DND-41 (cell line): ENCODE measurements around the gene STARD3.

Experiments used
- ATAC-seq: fragments of 200-7000 bp; cut with Tn5 transposase; 3 replicates; pipeline ENCODE4 v1.9.1; 2021; ENCODE audit warnings: low read depth; ENCODE audit not compliant: insufficient read depth
- DNase-seq: peaks from one replicate; pipeline ENCODE4 v3.0.0-alpha.2; 2020
- H2AFZ ChIP-seq: 2 replicates; pipeline ENCODE4 v1.6.0; 2012; ENCODE audit warnings: low read depth, low read length
- H3K27ac ChIP-seq: 2 replicates; pipeline ENCODE4 v1.5.1; 2012; ENCODE audit warnings: low read length, inconsistent platforms
- H3K27me3 ChIP-seq: fragments of 200-600 bp; sonication (generic); 2 replicates; pipeline ENCODE4 v1.6.0; 2012; ENCODE audit warnings: low read length, mild to moderate bottlenecking, inconsistent platforms; ENCODE audit not compliant: insufficient read depth, poor library complexity
- H3K36me3 ChIP-seq: 2 replicates; pipeline ENCODE4 v1.5.1; 2012; ENCODE audit warnings: low read length, inconsistent platforms; ENCODE audit not compliant: insufficient read depth
- H3K4me1 ChIP-seq: 2 replicates; pipeline ENCODE4 v1.5.1; 2012; ENCODE audit warnings: mild to moderate bottlenecking, low read length; ENCODE audit not compliant: insufficient read depth
- H3K4me2 ChIP-seq: 2 replicates; pipeline ENCODE4 v1.6.0; 2012; ENCODE audit warnings: mild to moderate bottlenecking, moderate library complexity, low read length, inconsistent platforms; ENCODE audit not compliant: insufficient read depth
- H3K4me3 ChIP-seq, 2 experiments: fragments of 200-600 bp in 1 of 2; shearing (Covaris generic) in 1 of 2; 2 replicates each; pipeline ENCODE4 v1.5.1; 2012 to 2016; ENCODE audit warnings: inconsistent platforms in 2 of 2, low read length in 2 of 2, mild to moderate bottlenecking in 2 of 2, low read depth in 1 of 2, moderate library complexity in 1 of 2
- H3K79me2 ChIP-seq: 2 replicates; pipeline ENCODE4 v1.6.0; 2012; ENCODE audit warnings: low read length, inconsistent platforms; ENCODE audit not compliant: insufficient read depth
- H3K9ac ChIP-seq: 2 replicates; pipeline ENCODE4 v1.6.0; 2012; ENCODE audit warnings: low read depth, mild to moderate bottlenecking, inconsistent platforms, low read length, moderate library complexity
- H3K9me3 ChIP-seq: 2 replicates; pipeline ENCODE4 v1.5.1; 2012; ENCODE audit warnings: low read length, moderate library complexity, mild to moderate bottlenecking, inconsistent platforms; ENCODE audit not compliant: insufficient read depth, severe bottlenecking
- H4K20me1 ChIP-seq: 2 replicates; pipeline ENCODE4 v1.6.0; 2012; ENCODE audit warnings: low read length; ENCODE audit not compliant: insufficient read depth
- CTCF ChIP-seq: IDR thresholded peaks from 2 replicates; pipeline ENCODE4 v1.5.1; 2012; ENCODE audit warnings: borderline replicate concordance, low read length, moderate library complexity, mild to moderate bottlenecking; ENCODE audit not compliant: poor library complexity, severe bottlenecking; ENCODE audit errors: extremely low read depth
- EZH2 ChIP-seq: IDR thresholded peaks from 3 replicates; pipeline ENCODE4 v1.6.1; 2012; ENCODE audit warnings: borderline replicate concordance, low read depth, mild to moderate bottlenecking, moderate library complexity, low read length, inconsistent platforms; ENCODE audit not compliant: severe bottlenecking

The STARD3 gene

GRCh38 chr17:39635614-39636176 is 1.2 kb upstream of the STARD3 start:
- Histone ChIP-seq H3K27me3 (no peaks in the 10 kb centered on the region), H3K27ac (peak overlapping the region; percentile 82)

GRCh38 chr17:39636587-39636926 is 387 bp upstream of the STARD3 start:
- DNase-seq = no peak
- Histone ChIP-seq H3K4me3 (peak overlapping the region; percentile 80 to 88; a peak in 3 of 4 replicates), H3K79me2 (peaks cover 46% of the 10 kb centered on the region), H3K36me3 (peaks cover 12% of the 10 kb centered on the region), H2AFZ (peak overlapping the region; percentile 82), H3K27ac (peak overlapping the region; percentile 82), H3K9me3 (no peaks in the 10 kb centered on the region), H4K20me1 (peaks cover 25% of the 10 kb centered on the region), H3K27me3 (no peaks in the 10 kb centered on the region), H3K4me2 (peak overlapping the region; percentile 82), H3K9ac (peak overlapping the region; percentile 74), H3K4me1 (peaks cover 38% of the 10 kb centered on the region)
- peak; percentile 27 for ATAC-seq
- TF ChIP-seq CTCF (no peak), EZH2 (no peak)

More at GRCh38 chr17:39635614-39636176, 1.2 kb upstream of the STARD3 start:
- Histone ChIP-seq H3K9me3 (no peaks in the 10 kb centered on the region), H3K4me3 (peak overlapping the region in 1 of 2 experiments; percentile 88; a peak in 1 of 4 replicates), H3K4me1 (peaks cover 38% of the 10 kb centered on the region), H4K20me1 (peaks cover 19% of the 10 kb centered on the region), H3K79me2 (peaks cover 37% of the 10 kb centered on the region), H3K4me2 (peak overlapping the region; percentile 82), H3K36me3 (peaks cover 12% of the 10 kb centered on the region), H2AFZ (no peak overlapping the region), H3K9ac (peak overlapping the region; percentile 74)
- TF ChIP-seq EZH2 (no peak), CTCF (no peak)
- DNase-seq (no peak), ATAC-seq (no peak)

- H3K9ac ChIP-seq = peak overlapping the region; percentile 74
- no peaks in the 10 kb centered on the region for H3K9me3 ChIP-seq
- peaks cover 64% of the 10 kb centered on the region for H3K79me2 ChIP-seq
- TF ChIP-seq CTCF (no peak), EZH2 (no peak)
- H3K4me2 ChIP-seq = peak overlapping the region; percentile 82
- H3K4me3 ChIP-seq = peak overlapping the region; percentile 80 to 88; a peak in 3 of 4 replicates
- ATAC-seq = no peak
- peak overlapping the region; percentile 82 for H3K27ac ChIP-seq
- H2AFZ ChIP-seq = no peak overlapping the region
- no peaks in the 10 kb centered on the region for H3K27me3 ChIP-seq
- peaks cover 38% of the 10 kb centered on the region for H3K4me1 ChIP-seq
- peaks cover 12% of the 10 kb centered on the region for H3K36me3 ChIP-seq
- no peak for DNase-seq
- peaks cover 43% of the 10 kb centered on the region for H4K20me1 ChIP-seq
These were observed 1.4 kb downstream of the STARD3 start for GRCh38 chr17:39638317-39638716.
